Activated naive CD4-positive, alpha-beta T cell treated with anti-CD3 and anti-CD28 coated beads, Interleukin-2, amount 10 ng/mL, durations not matched to agents 5 hours and 36 hours (primary cell): ENCODE results near the gene GSTA4. TPM values are rescaled to one million over a fixed set of nuclear protein-coding genes. Genes with fewer than 3 reads are reported as not detected.

Experiments
- total RNA-seq, 2 experiments: library from RNA; stranded (reverse); gene quantifications; one replicate each; pipeline ENCODE4 v1.2.3, GENCODE V29; 2021

The GSTA4 gene, protein sequence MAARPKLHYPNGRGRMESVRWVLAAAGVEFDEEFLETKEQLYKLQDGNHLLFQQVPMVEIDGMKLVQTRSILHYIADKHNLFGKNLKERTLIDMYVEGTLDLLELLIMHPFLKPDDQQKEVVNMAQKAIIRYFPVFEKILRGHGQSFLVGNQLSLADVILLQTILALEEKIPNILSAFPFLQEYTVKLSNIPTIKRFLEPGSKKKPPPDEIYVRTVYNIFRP
- total RNA-seq: 1 to 10 TPM; 7.1 to 7.4 TPM

DNA sequence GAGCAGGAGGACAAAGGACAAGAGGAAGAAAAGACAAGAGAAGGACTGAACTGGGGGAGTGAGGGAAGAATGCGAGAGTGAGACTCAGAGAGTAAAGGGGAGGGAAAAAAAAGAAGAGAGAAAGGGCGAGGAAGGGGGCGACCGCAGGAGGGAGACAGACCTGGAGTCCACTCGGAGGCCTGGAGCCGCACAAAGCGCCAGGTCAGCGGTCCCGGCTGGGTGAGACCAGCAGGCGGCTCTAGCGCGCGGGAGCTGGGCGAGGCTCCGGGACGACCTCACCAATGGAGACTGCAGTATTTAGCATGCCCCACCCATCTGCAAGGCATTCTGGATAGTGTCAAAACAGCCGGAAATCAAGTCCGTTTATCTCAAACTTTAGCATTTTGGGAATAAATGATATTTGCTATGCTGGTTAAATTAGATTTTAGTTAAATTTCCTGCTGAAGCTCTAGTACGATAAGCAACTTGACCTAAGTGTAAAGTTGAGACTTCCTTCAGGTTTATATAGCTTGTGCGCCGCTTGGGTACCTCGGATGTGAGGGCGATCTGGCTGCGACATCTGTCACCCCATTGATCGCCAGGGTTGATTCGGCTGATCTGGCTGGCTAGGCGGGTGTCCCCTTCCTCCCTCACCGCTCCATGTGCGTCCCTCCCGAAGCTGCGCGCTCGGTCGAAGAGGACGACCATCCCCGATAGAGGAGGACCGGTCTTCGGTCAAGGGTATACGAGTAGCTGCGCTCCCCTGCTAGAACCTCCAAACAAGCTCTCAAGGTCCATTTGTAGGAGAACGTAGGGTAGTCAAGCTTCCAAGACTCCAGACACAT is at the start of gene GSTA4:
Gene GSTA4 (minus strand): TSS at position 196 of the 824 bp plus-strand sequence. CDS start 1,041 bp downstream, outside the sequence.

Other genes starting within 250 kb of the GSTA4 start
- gene GSTA2, start 231.8 kb downstream of the GSTA4 start, total RNA-seq: not detected
- gene GSTA1, start 191.5 kb downstream of the GSTA4 start, total RNA-seq: not detected
- not detected for gene GSTA5, start 154.5 kb downstream of the GSTA4 start, total RNA-seq
- gene GSTA3, start 85.6 kb downstream of the GSTA4 start, total RNA-seq: not detected
- 1 to 10 TPM; 8.0 to 8.6 TPM for gene CILK1, start 66.5 kb upstream of the GSTA4 start, total RNA-seq
- gene FBXO9, start 70.1 kb upstream of the GSTA4 start, total RNA-seq: 10 to 100 TPM; 71.5 to 72.2 TPM
- not detected for gene GCM1, start 153.6 kb upstream of the GSTA4 start, total RNA-seq